WTC11 (cell line): ENCODE measurements around the gene POLR1C. TPM values are rescaled to one million over a fixed set of nuclear protein-coding genes. Genes with fewer than 3 reads are reported as not detected.
A peak's percentile ranks its signal among the peaks of the same experiment; 100 is the strongest.

Source experiments
- ATAC-seq: fragments of 200-7000 bp; cut with Tn5 transposase; 2 replicates; pipeline ENCODE4 v1.10.0; 2021; ENCODE audit warnings: mild to moderate bottlenecking, moderate library complexity
- CTCF ChIA-PET: fragments of 300-600 bp; sonication (Branson Sonifier 250); formaldehyde crosslinking; loops from one replicate; lab custom pipeline; 2021; ENCODE audit warnings: antibody characterized with exemption; lab: Charles Lee
- POLR2A ChIA-PET: fragments of 350-600 bp; sonication (Branson Sonifier 250); formaldehyde crosslinking; loops from one replicate; lab custom pipeline; 2021; ENCODE audit warnings: antibody characterized with exemption; lab: Charles Lee
- DNase-seq: peaks from one replicate; pipeline ENCODE4 v3.0.0; 2021; ENCODE audit warnings: low spot score
- H3K27ac Mint-ChIP-seq: 2 replicates; pipeline ENCODE4 v1.8.0; 2021; ENCODE audit warnings: mixed read lengths
- H3K27me3 Mint-ChIP-seq: 2 replicates; pipeline ENCODE4 v1.8.0; 2021; ENCODE audit warnings: low read depth, mild to moderate bottlenecking, moderate library complexity, mixed read lengths
- H3K36me3 Mint-ChIP-seq: 2 replicates; pipeline ENCODE4 v1.8.0; 2021; ENCODE audit warnings: mixed read lengths
- H3K4me1 Mint-ChIP-seq: 2 replicates; pipeline ENCODE4 v1.8.0; 2022; ENCODE audit warnings: mixed read lengths
- H3K4me3 Mint-ChIP-seq: 2 replicates; pipeline ENCODE4 v1.8.0; 2021; ENCODE audit warnings: mild to moderate bottlenecking, moderate library complexity, mixed read lengths
- H3K9me3 Mint-ChIP-seq: 2 replicates; pipeline ENCODE4 v1.8.0; 2021; ENCODE audit warnings: mixed read lengths
- ELF4 ChIP-seq: sonication (generic); formaldehyde crosslinking; IDR thresholded peaks from 2 replicates; pipeline ENCODE4 v1.8.1; 2022; ENCODE audit warnings: low read depth, mild to moderate bottlenecking, moderate library complexity, missing genetic modification reagents
- EMX1 ChIP-seq: fragments of 250-450 bp; sonication (Bioruptor Pico); IDR thresholded peaks from 2 replicates; pipeline ENCODE4 v1.8.0; 2021; ENCODE audit warnings: mild to moderate bottlenecking
- FOXP1 ChIP-seq: sonication (generic); formaldehyde crosslinking; IDR thresholded peaks from 2 replicates; pipeline ENCODE4 v1.8.0; 2022; ENCODE audit warnings: missing genetic modification reagents, mild to moderate bottlenecking, moderate library complexity, borderline replicate concordance
- KAT7 ChIP-seq: sonication (generic); formaldehyde crosslinking; IDR thresholded peaks from 2 replicates; pipeline ENCODE4 v1.8.1; 2023; ENCODE audit warnings: missing genetic modification reagents, mild to moderate bottlenecking, borderline replicate concordance
- MYBL2 ChIP-seq: sonication (generic); formaldehyde crosslinking; IDR thresholded peaks from 2 replicates; pipeline ENCODE4 v1.8.1; 2023; ENCODE audit warnings: mild to moderate bottlenecking, moderate library complexity, missing genetic modification reagents
- OVOL2 ChIP-seq: fragments of 250-450 bp; sonication (Bioruptor Pico); IDR thresholded peaks from 2 replicates; pipeline ENCODE4 v1.9.0; 2021; ENCODE audit warnings: mild to moderate bottlenecking, borderline replicate concordance
- PREB ChIP-seq: sonication (generic); formaldehyde crosslinking; IDR thresholded peaks from 2 replicates; pipeline ENCODE4 v1.8.1; 2022; ENCODE audit warnings: mild to moderate bottlenecking, missing genetic modification reagents, moderate library complexity, borderline replicate concordance
- PRRX2 ChIP-seq: fragments of 250-450 bp; sonication (Bioruptor Pico); IDR thresholded peaks from 2 replicates; pipeline ENCODE4 v1.8.0; 2021; ENCODE audit warnings: mild to moderate bottlenecking
- SP1 ChIP-seq: sonication (generic); formaldehyde crosslinking; conservative IDR thresholded peaks from 2 replicates; pipeline ENCODE4 v1.8.1; 2022; ENCODE audit warnings: missing genetic modification reagents
- USF2 ChIP-seq: sonication (generic); formaldehyde crosslinking; IDR thresholded peaks from 2 replicates; pipeline ENCODE4 v1.8.1; 2023; ENCODE audit warnings: mild to moderate bottlenecking, missing genetic modification reagents, moderate library complexity
- ZNF219 ChIP-seq: sonication (generic); formaldehyde crosslinking; IDR thresholded peaks from 2 replicates; pipeline ENCODE4 v1.8.0; 2023; ENCODE audit warnings: missing genetic modification reagents, mild to moderate bottlenecking, borderline replicate concordance
- total RNA-seq: library from RNA; stranded (reverse); gene quantifications from 3 replicates; pipeline ENCODE4 v1.2.3, GENCODE V29; 2021
- TF ChIP-seq, protein P1 (sequence below): sonication (generic); formaldehyde crosslinking; IDR thresholded peaks from 2 replicates; pipeline ENCODE4 v1.8.1; 2023; ENCODE audit warnings: mild to moderate bottlenecking, missing genetic modification reagents, borderline replicate concordance
- TF ChIP-seq, protein P2 (sequence below): fragments of 200-600 bp; IDR thresholded peaks from 2 replicates; pipeline ENCODE4 v1.8.0; 2022; ENCODE audit warnings: antibody characterized with exemption

The POLR1C gene
- total RNA-seq, 1 experiment from 2014 or later, result 46.6 TPM

DNA sequence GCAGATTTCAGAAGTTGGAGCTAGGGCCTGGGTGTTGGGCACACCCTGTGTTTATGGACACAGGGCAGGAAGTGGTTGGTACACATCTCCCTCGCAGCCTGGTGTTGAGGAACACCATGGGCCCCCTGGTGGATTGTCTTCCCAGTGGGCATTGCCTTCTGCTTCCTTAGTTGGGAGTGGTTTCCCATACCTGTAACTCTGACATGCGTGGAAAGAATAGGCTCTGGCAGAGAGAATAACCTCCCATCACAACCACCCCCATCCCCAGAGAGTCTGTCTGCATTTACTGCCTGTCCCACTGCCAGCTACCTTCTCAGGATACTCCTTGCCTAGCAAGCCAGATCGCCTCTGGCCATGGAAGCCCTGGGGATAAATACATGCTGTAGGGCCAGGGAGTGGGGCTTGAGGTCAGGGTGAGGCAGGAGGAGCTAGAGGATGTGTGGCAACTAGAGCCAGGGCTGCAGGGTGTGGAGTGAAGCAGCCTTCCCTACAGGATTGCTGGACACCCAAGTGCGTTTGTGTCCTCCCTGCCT lies 21.4 kb upstream of the POLR1C start:
- no peak for DNase-seq
- H3K27ac Mint-ChIP-seq, result peak overlapping the region; percentile 86
- H3K36me3 Mint-ChIP-seq, result peaks cover 17% of the 10 kb centered on the region
- peaks cover 32% of the 10 kb centered on the region for H3K4me1 Mint-ChIP-seq
- TF ChIP-seq SP1 (CRISPR knock-in tag) (no peak), PREB (CRISPR knock-in tag) (no peak), EMX1 (CRISPR knock-in tag) (no peak), FOXP1 (CRISPR knock-in tag) (no peak), PRRX2 (CRISPR knock-in tag) (no peak), MYBL2 (CRISPR knock-in tag) (no peak), KAT7 (CRISPR knock-in tag) (no peak), ELF4 (CRISPR knock-in tag) (no peak), ZNF219 (CRISPR knock-in tag) (no peak), OVOL2 (CRISPR knock-in tag) (no peak)
- TF ChIP-seq, protein P1, sequence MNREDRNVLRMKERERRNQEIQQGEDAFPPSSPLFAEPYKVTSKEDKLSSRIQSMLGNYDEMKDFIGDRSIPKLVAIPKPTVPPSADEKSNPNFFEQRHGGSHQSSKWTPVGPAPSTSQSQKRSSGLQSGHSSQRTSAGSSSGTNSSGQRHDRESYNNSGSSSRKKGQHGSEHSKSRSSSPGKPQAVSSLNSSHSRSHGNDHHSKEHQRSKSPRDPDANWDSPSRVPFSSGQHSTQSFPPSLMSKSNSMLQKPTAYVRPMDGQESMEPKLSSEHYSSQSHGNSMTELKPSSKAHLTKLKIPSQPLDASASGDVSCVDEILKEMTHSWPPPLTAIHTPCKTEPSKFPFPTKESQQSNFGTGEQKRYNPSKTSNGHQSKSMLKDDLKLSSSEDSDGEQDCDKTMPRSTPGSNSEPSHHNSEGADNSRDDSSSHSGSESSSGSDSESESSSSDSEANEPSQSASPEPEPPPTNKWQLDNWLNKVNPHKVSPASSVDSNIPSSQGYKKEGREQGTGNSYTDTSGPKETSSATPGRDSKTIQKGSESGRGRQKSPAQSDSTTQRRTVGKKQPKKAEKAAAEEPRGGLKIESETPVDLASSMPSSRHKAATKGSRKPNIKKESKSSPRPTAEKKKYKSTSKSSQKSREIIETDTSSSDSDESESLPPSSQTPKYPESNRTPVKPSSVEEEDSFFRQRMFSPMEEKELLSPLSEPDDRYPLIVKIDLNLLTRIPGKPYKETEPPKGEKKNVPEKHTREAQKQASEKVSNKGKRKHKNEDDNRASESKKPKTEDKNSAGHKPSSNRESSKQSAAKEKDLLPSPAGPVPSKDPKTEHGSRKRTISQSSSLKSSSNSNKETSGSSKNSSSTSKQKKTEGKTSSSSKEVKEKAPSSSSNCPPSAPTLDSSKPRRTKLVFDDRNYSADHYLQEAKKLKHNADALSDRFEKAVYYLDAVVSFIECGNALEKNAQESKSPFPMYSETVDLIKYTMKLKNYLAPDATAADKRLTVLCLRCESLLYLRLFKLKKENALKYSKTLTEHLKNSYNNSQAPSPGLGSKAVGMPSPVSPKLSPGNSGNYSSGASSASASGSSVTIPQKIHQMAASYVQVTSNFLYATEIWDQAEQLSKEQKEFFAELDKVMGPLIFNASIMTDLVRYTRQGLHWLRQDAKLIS (CRISPR knock-in tag), result no peak
- no peak overlapping the region for H3K4me3 Mint-ChIP-seq
- CTCF ChIA-PET, result interaction anchor here (1.0 to 7.2 kb wide), 18 partner anchors 11 to 249 kb away, joined by 3 to 75 read pairs (median 7); partner anchors contain the start of genes DLK2, LRRC73 and TJAP1
- POLR2A ChIA-PET, result no interaction called here
- no peak for ATAC-seq
- H3K9me3 Mint-ChIP-seq, result no peaks in the 10 kb centered on the region
- H3K27me3 Mint-ChIP-seq, result no peaks in the 10 kb centered on the region

- H3K9me3 Mint-ChIP-seq, result no peaks in the 10 kb centered on the region
- DNase-seq (peak; percentile 70), ATAC-seq (peak; percentile 73)
- H3K36me3 Mint-ChIP-seq, result peaks cover 21% of the 10 kb centered on the region
- peak overlapping the region; percentile 86; the same call in 1 of the 2 replicates for H3K27ac Mint-ChIP-seq
- ChIA-PET CTCF (interaction anchor here (0.6 to 7.2 kb wide), 49 partner anchors 9 to 314 kb away, joined by 3 to 75 read pairs (median 5); partner anchors contain the start of genes ABCC10, CRIP3, CUL9 and DLK2), POLR2A (interaction anchor here (1.1 kb wide), 1 partner anchor 10 kb away, joined by 5 read pairs; no protein-coding TSS in a partner anchor)
- no peak overlapping the region for H3K4me3 Mint-ChIP-seq
- H3K4me1 Mint-ChIP-seq, result peaks cover 32% of the 10 kb centered on the region
- H3K27me3 Mint-ChIP-seq, result no peaks in the 10 kb centered on the region
- TF ChIP-seq USF2 (CRISPR knock-in tag), result no peak
- TF ChIP-seq, protein P2, sequence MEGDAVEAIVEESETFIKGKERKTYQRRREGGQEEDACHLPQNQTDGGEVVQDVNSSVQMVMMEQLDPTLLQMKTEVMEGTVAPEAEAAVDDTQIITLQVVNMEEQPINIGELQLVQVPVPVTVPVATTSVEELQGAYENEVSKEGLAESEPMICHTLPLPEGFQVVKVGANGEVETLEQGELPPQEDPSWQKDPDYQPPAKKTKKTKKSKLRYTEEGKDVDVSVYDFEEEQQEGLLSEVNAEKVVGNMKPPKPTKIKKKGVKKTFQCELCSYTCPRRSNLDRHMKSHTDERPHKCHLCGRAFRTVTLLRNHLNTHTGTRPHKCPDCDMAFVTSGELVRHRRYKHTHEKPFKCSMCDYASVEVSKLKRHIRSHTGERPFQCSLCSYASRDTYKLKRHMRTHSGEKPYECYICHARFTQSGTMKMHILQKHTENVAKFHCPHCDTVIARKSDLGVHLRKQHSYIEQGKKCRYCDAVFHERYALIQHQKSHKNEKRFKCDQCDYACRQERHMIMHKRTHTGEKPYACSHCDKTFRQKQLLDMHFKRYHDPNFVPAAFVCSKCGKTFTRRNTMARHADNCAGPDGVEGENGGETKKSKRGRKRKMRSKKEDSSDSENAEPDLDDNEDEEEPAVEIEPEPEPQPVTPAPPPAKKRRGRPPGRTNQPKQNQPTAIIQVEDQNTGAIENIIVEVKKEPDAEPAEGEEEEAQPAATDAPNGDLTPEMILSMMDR, result peak; percentile 39; the same call in 1 of the 2 replicates
- TF ChIP-seq, all 79 proteins: peak for 1
Observed at GRCh38 chr6:43496370-43497128, 20.3 kb upstream of the POLR1C start.
